ENCODE data around the gene INPP5E. TPM values are rescaled to one million over a fixed set of nuclear protein-coding genes. Genes with fewer than 3 reads are reported as not detected.
"Not testable (repeated sequence)": the region's sequence is repeated elsewhere in the genome, so short reads cannot be mapped to it uniquely, and the experiment has no call there.

INPP5E gene
- total and polyA plus RNA-seq, 2 experiments from 2014 or later, result 5.8 to 13.4 TPM

- not testable (repeated sequence) for H3K27me3 Mint-ChIP-seq (ENCODE audit: insufficient read depth, low read depth, poor library complexity); H3K4me1 Mint-ChIP-seq; DNase-seq (ENCODE audit: low spot score); H3K9me2 ChIP-seq (ENCODE audit: insufficient read depth); H3K4me3 ChIP-seq; H3K4me1 ChIP-seq (ENCODE audit: insufficient read depth); H3K4me3 Mint-ChIP-seq; H4K20me1 ChIP-seq (replicated peaks; ENCODE audit: insufficient read depth); H3K79me2 ChIP-seq (replicated peaks; ENCODE audit: insufficient read depth); H3K4me2 ChIP-seq; H3K36me3 ChIP-seq (ENCODE audit: insufficient read depth); H3K9me3 Mint-ChIP-seq; H2AFZ ChIP-seq; H3F3A ChIP-seq (replicated peaks; ENCODE audit: low read depth); ATAC-seq; H3K27ac Mint-ChIP-seq; H3K27me3 ChIP-seq (ENCODE audit: insufficient read depth)
- peaks cover 53% of the 10 kb centered on the region for H3K36me3 Mint-ChIP-seq (ENCODE audit: low read depth)
- H3K27ac ChIP-seq (ENCODE audit: low read depth), result 0 out of 2 replicates have a peak overlapping the region, but pooled peaks have one; percentile 19
These were observed 14.3 kb downstream of the INPP5E start for GRCh38 chr9:136425367-136425766.

GRCh38 chr9:136424750-136425362 is 14.8 kb downstream of the INPP5E start:
- H3K4me2 ChIP-seq, result no peak overlapping the region
- H3K36me3 Mint-ChIP-seq (ENCODE audit: low read depth), result peaks cover 54% of the 10 kb centered on the region
- no peaks in the 10 kb centered on the region for H3K9me3 Mint-ChIP-seq
- 0 out of 2 replicates have a peak overlapping the region, but pooled peaks have one; percentile 19 for H3K27ac ChIP-seq (ENCODE audit: low read depth)
- H3K4me1 ChIP-seq (ENCODE audit: insufficient read depth), result no peaks in the 10 kb centered on the region
- no peaks in the 10 kb centered on the region for H3K9me2 ChIP-seq (ENCODE audit: insufficient read depth)
- no peak overlapping the region for H2AFZ ChIP-seq
- peaks cover 5% of the 10 kb centered on the region for H3K27me3 Mint-ChIP-seq (ENCODE audit: insufficient read depth, low read depth, poor library complexity)
- peaks cover 4% of the 10 kb centered on the region; the same call in 1 of the 2 replicates for H4K20me1 ChIP-seq (replicated peaks; ENCODE audit: insufficient read depth)
- H3F3A ChIP-seq (replicated peaks; ENCODE audit: low read depth), result 0 out of 2 replicates have a peak, but pooled peaks cover 4% of the 10 kb centered on the region
- H3K4me3 ChIP-seq, result no peak overlapping the region
- H3K36me3 ChIP-seq (ENCODE audit: insufficient read depth), result peaks cover 3% of the 10 kb centered on the region; the same call in 1 of the 2 replicates
- H3K4me1 Mint-ChIP-seq, result no peaks in the 10 kb centered on the region
- H3K27me3 ChIP-seq (ENCODE audit: insufficient read depth), result no peaks in the 10 kb centered on the region
- H3K4me3 Mint-ChIP-seq, result no peak overlapping the region
- no peaks in the 10 kb centered on the region for H3K79me2 ChIP-seq (replicated peaks; ENCODE audit: insufficient read depth)
- H3K27ac Mint-ChIP-seq, result no peak overlapping the region
- ATAC-seq (no peak), DNase-seq (ENCODE audit: low spot score) (no peak)
- TF ChIP-seq, protein P1, sequence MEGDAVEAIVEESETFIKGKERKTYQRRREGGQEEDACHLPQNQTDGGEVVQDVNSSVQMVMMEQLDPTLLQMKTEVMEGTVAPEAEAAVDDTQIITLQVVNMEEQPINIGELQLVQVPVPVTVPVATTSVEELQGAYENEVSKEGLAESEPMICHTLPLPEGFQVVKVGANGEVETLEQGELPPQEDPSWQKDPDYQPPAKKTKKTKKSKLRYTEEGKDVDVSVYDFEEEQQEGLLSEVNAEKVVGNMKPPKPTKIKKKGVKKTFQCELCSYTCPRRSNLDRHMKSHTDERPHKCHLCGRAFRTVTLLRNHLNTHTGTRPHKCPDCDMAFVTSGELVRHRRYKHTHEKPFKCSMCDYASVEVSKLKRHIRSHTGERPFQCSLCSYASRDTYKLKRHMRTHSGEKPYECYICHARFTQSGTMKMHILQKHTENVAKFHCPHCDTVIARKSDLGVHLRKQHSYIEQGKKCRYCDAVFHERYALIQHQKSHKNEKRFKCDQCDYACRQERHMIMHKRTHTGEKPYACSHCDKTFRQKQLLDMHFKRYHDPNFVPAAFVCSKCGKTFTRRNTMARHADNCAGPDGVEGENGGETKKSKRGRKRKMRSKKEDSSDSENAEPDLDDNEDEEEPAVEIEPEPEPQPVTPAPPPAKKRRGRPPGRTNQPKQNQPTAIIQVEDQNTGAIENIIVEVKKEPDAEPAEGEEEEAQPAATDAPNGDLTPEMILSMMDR (conservative IDR thresholded peaks at IDR 0.05; ENCODE audit: low read depth in 2 of 2), result no peak
- no peak for TF ChIP-seq POLR2AphosphoS5 (IDR thresholded peaks at IDR 0.05; ENCODE audit: low read depth)
- TF ChIP-seq, protein P2, sequence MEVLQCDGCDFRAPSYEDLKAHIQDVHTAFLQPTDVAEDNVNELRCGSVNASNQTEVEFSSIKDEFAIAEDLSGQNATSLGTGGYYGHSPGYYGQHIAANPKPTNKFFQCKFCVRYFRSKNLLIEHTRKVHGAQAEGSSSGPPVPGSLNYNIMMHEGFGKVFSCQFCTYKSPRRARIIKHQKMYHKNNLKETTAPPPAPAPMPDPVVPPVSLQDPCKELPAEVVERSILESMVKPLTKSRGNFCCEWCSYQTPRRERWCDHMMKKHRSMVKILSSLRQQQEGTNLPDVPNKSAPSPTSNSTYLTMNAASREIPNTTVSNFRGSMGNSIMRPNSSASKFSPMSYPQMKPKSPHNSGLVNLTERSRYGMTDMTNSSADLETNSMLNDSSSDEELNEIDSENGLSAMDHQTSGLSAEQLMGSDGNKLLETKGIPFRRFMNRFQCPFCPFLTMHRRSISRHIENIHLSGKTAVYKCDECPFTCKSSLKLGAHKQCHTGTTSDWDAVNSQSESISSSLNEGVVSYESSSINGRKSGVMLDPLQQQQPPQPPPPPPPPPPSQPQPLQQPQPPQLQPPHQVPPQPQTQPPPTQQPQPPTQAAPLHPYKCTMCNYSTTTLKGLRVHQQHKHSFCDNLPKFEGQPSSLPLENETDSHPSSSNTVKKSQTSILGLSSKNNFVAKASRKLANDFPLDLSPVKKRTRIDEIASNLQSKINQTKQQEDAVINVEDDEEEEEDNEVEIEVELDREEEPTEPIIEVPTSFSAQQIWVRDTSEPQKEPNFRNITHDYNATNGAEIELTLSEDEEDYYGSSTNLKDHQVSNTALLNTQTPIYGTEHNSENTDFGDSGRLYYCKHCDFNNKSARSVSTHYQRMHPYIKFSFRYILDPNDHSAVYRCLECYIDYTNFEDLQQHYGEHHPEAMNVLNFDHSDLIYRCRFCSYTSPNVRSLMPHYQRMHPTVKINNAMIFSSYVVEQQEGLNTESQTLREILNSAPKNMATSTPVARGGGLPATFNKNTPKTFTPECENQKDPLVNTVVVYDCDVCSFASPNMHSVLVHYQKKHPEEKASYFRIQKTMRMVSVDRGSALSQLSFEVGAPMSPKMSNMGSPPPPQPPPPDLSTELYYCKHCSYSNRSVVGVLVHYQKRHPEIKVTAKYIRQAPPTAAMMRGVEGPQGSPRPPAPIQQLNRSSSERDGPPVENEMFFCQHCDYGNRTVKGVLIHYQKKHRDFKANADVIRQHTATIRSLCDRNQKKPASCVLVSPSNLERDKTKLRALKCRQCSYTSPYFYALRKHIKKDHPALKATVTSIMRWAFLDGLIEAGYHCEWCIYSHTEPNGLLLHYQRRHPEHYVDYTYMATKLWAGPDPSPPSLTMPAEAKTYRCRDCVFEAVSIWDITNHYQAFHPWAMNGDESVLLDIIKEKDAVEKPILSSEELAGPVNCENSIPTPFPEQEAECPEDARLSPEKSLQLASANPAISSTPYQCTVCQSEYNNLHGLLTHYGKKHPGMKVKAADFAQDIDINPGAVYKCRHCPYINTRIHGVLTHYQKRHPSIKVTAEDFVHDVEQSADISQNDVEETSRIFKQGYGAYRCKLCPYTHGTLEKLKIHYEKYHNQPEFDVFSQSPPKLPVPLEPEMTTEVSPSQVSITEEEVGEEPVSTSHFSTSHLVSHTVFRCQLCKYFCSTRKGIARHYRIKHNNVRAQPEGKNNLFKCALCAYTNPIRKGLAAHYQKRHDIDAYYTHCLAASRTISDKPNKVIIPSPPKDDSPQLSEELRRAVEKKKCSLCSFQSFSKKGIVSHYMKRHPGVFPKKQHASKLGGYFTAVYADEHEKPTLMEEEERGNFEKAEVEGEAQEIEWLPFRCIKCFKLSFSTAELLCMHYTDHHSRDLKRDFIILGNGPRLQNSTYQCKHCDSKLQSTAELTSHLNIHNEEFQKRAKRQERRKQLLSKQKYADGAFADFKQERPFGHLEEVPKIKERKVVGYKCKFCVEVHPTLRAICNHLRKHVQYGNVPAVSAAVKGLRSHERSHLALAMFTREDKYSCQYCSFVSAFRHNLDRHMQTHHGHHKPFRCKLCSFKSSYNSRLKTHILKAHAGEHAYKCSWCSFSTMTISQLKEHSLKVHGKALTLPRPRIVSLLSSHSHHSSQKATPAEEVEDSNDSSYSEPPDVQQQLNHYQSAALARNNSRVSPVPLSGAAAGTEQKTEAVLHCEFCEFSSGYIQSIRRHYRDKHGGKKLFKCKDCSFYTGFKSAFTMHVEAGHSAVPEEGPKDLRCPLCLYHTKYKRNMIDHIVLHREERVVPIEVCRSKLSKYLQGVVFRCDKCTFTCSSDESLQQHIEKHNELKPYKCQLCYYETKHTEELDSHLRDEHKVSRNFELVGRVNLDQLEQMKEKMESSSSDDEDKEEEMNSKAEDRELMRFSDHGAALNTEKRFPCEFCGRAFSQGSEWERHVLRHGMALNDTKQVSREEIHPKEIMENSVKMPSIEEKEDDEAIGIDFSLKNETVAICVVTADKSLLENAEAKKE (CRISPR knock-in tag; IDR thresholded peaks at IDR 0.05), result no peak
- no peak for TF ChIP-seq JUNB (IDR thresholded peaks at IDR 0.05; ENCODE audit: unreplicated experiment)
- no peak for TF ChIP-seq ETS1 (IDR thresholded peaks at IDR 0.05)
- TF ChIP-seq EZH2 (IDR thresholded peaks at IDR 0.05; ENCODE audit: low read depth, unreplicated experiment), result no peak
- TF ChIP-seq EZH2phosphoT487 (IDR thresholded peaks at IDR 0.05; ENCODE audit: unreplicated experiment), result no peak
- TF ChIP-seq REST (IDR thresholded peaks at IDR 0.05; ENCODE audit: unreplicated experiment), result no peak
